GM12891 (cell line): Measurements from ENCODE around the gene CYB561A3.

Source experiments
- PAX5 ChIP-seq: IDR thresholded peaks from 2 replicates; pipeline ENCODE4 v1.6.1; 2011; ENCODE audit warnings: low read length, moderate library complexity, mild to moderate bottlenecking; ENCODE audit not compliant: insufficient read depth, severe bottlenecking
- POLR2A ChIP-seq: IDR thresholded peaks from 2 replicates; pipeline ENCODE4 v1.6.1; 2011; ENCODE audit warnings: low read depth, low read length, control low read depth
- POLR2AphosphoS5 ChIP-seq: IDR thresholded peaks from 2 replicates; pipeline ENCODE4 v1.6.1; 2011; ENCODE audit warnings: low read depth, low read length, control low read depth
- POU2F2 ChIP-seq: IDR thresholded peaks from 2 replicates; pipeline ENCODE4 v1.6.1; 2011; ENCODE audit warnings: low read depth, mild to moderate bottlenecking, control low read depth, low read length, moderate library complexity
- SPI1 ChIP-seq: IDR thresholded peaks from 2 replicates; pipeline ENCODE4 v1.6.1; 2011; ENCODE audit warnings: low read depth, low read length, control low read depth
- TAF1 ChIP-seq: IDR thresholded peaks from 2 replicates; pipeline ENCODE4 v1.6.1; 2011; ENCODE audit warnings: low read depth, low read length, control low read depth

GRCh38 chr11:61361237-61361740 lies 393 bp downstream of the CYB561A3 start:
- no peak for TF ChIP-seq POLR2AphosphoS5
- no peak for TF ChIP-seq POU2F2
- TF ChIP-seq POLR2A: no peak
- TF ChIP-seq TAF1: no peak
- TF ChIP-seq PAX5: no peak
- no peak for TF ChIP-seq SPI1
